Nephron progenitor cell (in vitro differentiated cells): ENCODE results near the gene MAML2.
A peak's percentile ranks its signal among the peaks of the same experiment; 100 is the strongest.

Experiments
- DNase-seq: peaks from one replicate; pipeline ENCODE4 v3.0.0; 2021
- H3K27ac Mint-ChIP-seq: 2 replicates; pipeline ENCODE4 v1.8.0; 2021; ENCODE audit warnings: mild to moderate bottlenecking, moderate library complexity, mixed read lengths
- H3K27me3 Mint-ChIP-seq: 2 replicates; pipeline ENCODE4 v1.8.0; 2021; ENCODE audit warnings: mild to moderate bottlenecking, low read depth, mixed read lengths; ENCODE audit not compliant: poor library complexity
- H3K36me3 Mint-ChIP-seq: 2 replicates; pipeline ENCODE4 v1.8.0; 2021; ENCODE audit warnings: low read depth, mixed read lengths
- H3K4me1 Mint-ChIP-seq: 2 replicates; pipeline ENCODE4 v1.8.0; 2021; ENCODE audit warnings: mixed read lengths
- H3K4me3 Mint-ChIP-seq: 2 replicates; pipeline ENCODE4 v1.8.0; 2021; ENCODE audit warnings: mild to moderate bottlenecking, moderate library complexity, mixed read lengths
- H3K9me3 Mint-ChIP-seq: 2 replicates; pipeline ENCODE4 v1.8.0; 2021; ENCODE audit warnings: mild to moderate bottlenecking, moderate library complexity, mixed read lengths
- CTCF ChIP-seq: fragments of 200-600 bp; sonication (generic); IDR thresholded peaks from 2 replicates; pipeline ENCODE4 v1.5.0; 2021; ENCODE audit warnings: antibody characterized with exemption

Gene MAML2

GRCh38 chr11:96306933-96307775, 35.8 kb downstream of the MAML2 start:
- DNase-seq, result peak; percentile 20
- Mint-ChIP-seq H3K4me3 (peak overlapping the region; percentile 63), H3K27ac (peak overlapping the region; percentile 92), H3K4me1 (peaks cover 31% of the 10 kb centered on the region), H3K36me3 (peaks cover 5% of the 10 kb centered on the region), H3K27me3 (peaks cover 2% of the 10 kb centered on the region), H3K9me3 (no peaks in the 10 kb centered on the region)
- no peak for TF ChIP-seq CTCF

- Mint-ChIP-seq H3K4me1 (peaks cover 31% of the 10 kb centered on the region), H3K9me3 (no peaks in the 10 kb centered on the region), H3K4me3 (peak overlapping the region; percentile 29), H3K27me3 (peaks cover 2% of the 10 kb centered on the region), H3K36me3 (peaks cover 5% of the 10 kb centered on the region), H3K27ac (peak overlapping the region; percentile 92)
- no peak for TF ChIP-seq CTCF
- DNase-seq, result no peak
These were observed 36.4 kb downstream of the MAML2 start for GRCh38 chr11:96306600-96306932.

- no peak overlapping the region for H3K27ac Mint-ChIP-seq
- peaks cover 3% of the 10 kb centered on the region for H3K36me3 Mint-ChIP-seq
- no peak for DNase-seq
- peaks cover 2% of the 10 kb centered on the region for H3K27me3 Mint-ChIP-seq
- peaks cover 31% of the 10 kb centered on the region for H3K4me1 Mint-ChIP-seq
- no peak for TF ChIP-seq CTCF
- no peaks in the 10 kb centered on the region for H3K9me3 Mint-ChIP-seq
- no peak overlapping the region for H3K4me3 Mint-ChIP-seq
These were observed 36.9 kb downstream of the MAML2 start for GRCh38 chr11:96306071-96306470.

GRCh38 chr11:96303980-96304379, 39.0 kb downstream of the MAML2 start:
- Mint-ChIP-seq H3K9me3 (no peaks in the 10 kb centered on the region), H3K36me3 (peaks cover 11% of the 10 kb centered on the region), H3K27me3 (peaks cover 2% of the 10 kb centered on the region), H3K27ac (no peak overlapping the region), H3K4me3 (no peak overlapping the region), H3K4me1 (peaks cover 50% of the 10 kb centered on the region)
- no peak for DNase-seq
- TF ChIP-seq CTCF, result no peak

GRCh38 chr11:96303064-96303463, 39.9 kb downstream of the MAML2 start:
- peaks cover 2% of the 10 kb centered on the region for H3K27me3 Mint-ChIP-seq
- H3K27ac Mint-ChIP-seq, result no peak overlapping the region
- no peaks in the 10 kb centered on the region for H3K9me3 Mint-ChIP-seq
- no peak overlapping the region for H3K4me3 Mint-ChIP-seq
- peaks cover 48% of the 10 kb centered on the region for H3K4me1 Mint-ChIP-seq
- H3K36me3 Mint-ChIP-seq, result peaks cover 14% of the 10 kb centered on the region
- no peak for DNase-seq
- no peak for TF ChIP-seq CTCF

GRCh38 chr11:96301818-96302217, 41.2 kb downstream of the MAML2 start:
- Mint-ChIP-seq H3K36me3 (peaks cover 19% of the 10 kb centered on the region), H3K27ac (no peak overlapping the region), H3K4me1 (peaks cover 36% of the 10 kb centered on the region), H3K9me3 (no peaks in the 10 kb centered on the region), H3K27me3 (peaks cover 2% of the 10 kb centered on the region), H3K4me3 (no peak overlapping the region)
- no peak for DNase-seq
- TF ChIP-seq CTCF, result no peak
